Muscle layer of duodenum (tissue), 2 donors: ENCODE results near the gene C2orf49.
A peak's percentile ranks its signal among the peaks of the same experiment; 100 is the strongest.

ENCODE experiments used
- H3K27ac ChIP-seq: one replicate; pipeline ENCODE4 v1.7.0; 2013; ENCODE audit warnings: mild to moderate bottlenecking, low read length
- H3K27me3 ChIP-seq: one replicate; pipeline ENCODE4 v1.7.0; 2013; ENCODE audit warnings: low read depth, mild to moderate bottlenecking, control low read depth, low read length
- H3K36me3 ChIP-seq, 2 donors: one replicate each; pipeline ENCODE4 v1.7.0; 2013; ENCODE audit warnings: low read length in 2 of 2, control low read depth in 1 of 2, mild to moderate bottlenecking in 1 of 2; ENCODE audit not compliant: insufficient read depth in 2 of 2, control insufficient read depth in 1 of 2
- H3K4me1 ChIP-seq, 2 donors: one replicate each; pipeline ENCODE4 v1.7.0; 2013; ENCODE audit warnings: low read length in 2 of 2, mild to moderate bottlenecking in 2 of 2, control low read depth in 1 of 2, moderate library complexity in 1 of 2; ENCODE audit not compliant: insufficient read depth in 2 of 2, control insufficient read depth in 1 of 2
- H3K4me3 ChIP-seq, 2 donors: one replicate each; pipeline ENCODE4 v1.7.0; 2013; ENCODE audit warnings: low read length in 2 of 2, low read depth in 1 of 2, mild to moderate bottlenecking in 1 of 2
- H3K9me3 ChIP-seq, 2 donors: one replicate each; pipeline ENCODE4 v1.7.0; 2013; ENCODE audit warnings: low read length in 2 of 2, control low read depth in 1 of 2, mild to moderate bottlenecking in 1 of 2; ENCODE audit not compliant: control insufficient read depth in 1 of 2
- donor health status: healthy.

Gene C2orf49

GRCh38 chr2:105378276-105378840 is 41.0 kb downstream of the C2orf49 start:
- H3K27ac ChIP-seq = no peak overlapping the region
- H3K4me3 ChIP-seq = no peak overlapping the region
- H3K9me3 ChIP-seq = no peaks in the 10 kb centered on the region
- H3K27me3 ChIP-seq = no peaks in the 10 kb centered on the region
- peaks cover 7 to 23% of the 10 kb centered on the region in 2 donors for H3K4me1 ChIP-seq
- H3K36me3 ChIP-seq = peaks cover 5 to 8% of the 10 kb centered on the region in 2 donors

- H3K27me3 ChIP-seq = no peaks in the 10 kb centered on the region
- H3K4me1 ChIP-seq = peaks cover 3 to 20% of the 10 kb centered on the region in 2 donors
- H3K36me3 ChIP-seq = peaks cover 10 to 13% of the 10 kb centered on the region in 2 donors
- H3K27ac ChIP-seq = no peak overlapping the region
- H3K9me3 ChIP-seq = no peaks in the 10 kb centered on the region
- no peak overlapping the region for H3K4me3 ChIP-seq
Measured at GRCh38 chr2:105378921-105379383, 41.6 kb downstream of the C2orf49 start.

GRCh38 chr2:105379741-105380186 is 42.4 kb downstream of the C2orf49 start:
- peaks cover 12 to 20% of the 10 kb centered on the region in 2 donors for H3K36me3 ChIP-seq
- H3K27me3 ChIP-seq = no peaks in the 10 kb centered on the region
- no peak overlapping the region for H3K4me3 ChIP-seq
- H3K4me1 ChIP-seq = peaks cover 0 to 12% of the 10 kb centered on the region in 2 donors
- H3K9me3 ChIP-seq = no peaks in the 10 kb centered on the region
- peak overlapping the region; percentile 25 for H3K27ac ChIP-seq

GRCh38 chr2:105380432-105381100 is 43.2 kb downstream of the C2orf49 start:
- H3K27ac ChIP-seq = peak overlapping the region; percentile 25
- H3K36me3 ChIP-seq = peaks cover 20 to 26% of the 10 kb centered on the region in 2 donors
- H3K27me3 ChIP-seq = no peaks in the 10 kb centered on the region

GRCh38 chr2:105381101-105381668 is 43.8 kb downstream of the C2orf49 start:
- no peak overlapping the region for H3K4me3 ChIP-seq
- H3K27ac ChIP-seq = peak overlapping the region; percentile 25
- peaks cover 0 to 5% of the 10 kb centered on the region in 2 donors for H3K4me1 ChIP-seq
- H3K9me3 ChIP-seq = no peaks in the 10 kb centered on the region
- H3K27me3 ChIP-seq = no peaks in the 10 kb centered on the region
- peaks cover 22 to 32% of the 10 kb centered on the region in 2 donors for H3K36me3 ChIP-seq

More at GRCh38 chr2:105380432-105381100, 43.2 kb downstream of the C2orf49 start:
- Histone ChIP-seq H3K9me3 (no peaks in the 10 kb centered on the region), H3K4me3 (no peak overlapping the region), H3K4me1 (peaks cover 0 to 5% of the 10 kb centered on the region in 2 donors)

GRCh38 chr2:105382177-105382576 is 44.8 kb downstream of the C2orf49 start:
- Histone ChIP-seq H3K36me3 (peaks cover 23 to 34% of the 10 kb centered on the region in 2 donors), H3K4me1 (peaks cover 0 to 6% of the 10 kb centered on the region in 2 donors), H3K27ac (no peak overlapping the region), H3K27me3 (no peaks in the 10 kb centered on the region), H3K4me3 (no peak overlapping the region), H3K9me3 (no peaks in the 10 kb centered on the region)

- no peaks in the 10 kb centered on the region for H3K9me3 ChIP-seq
- H3K4me1 ChIP-seq = peaks cover 0 to 16% of the 10 kb centered on the region in 2 donors
- no peaks in the 10 kb centered on the region for H3K27me3 ChIP-seq
- peaks cover 23 to 34% of the 10 kb centered on the region in 2 donors for H3K36me3 ChIP-seq
- no peak overlapping the region for H3K4me3 ChIP-seq
- H3K27ac ChIP-seq = no peak overlapping the region
Measured at GRCh38 chr2:105383432-105384166, 46.3 kb downstream of the C2orf49 start.

GRCh38 chr2:105384216-105384615 is 46.9 kb downstream of the C2orf49 start:
- Histone ChIP-seq H3K4me1 (peaks cover 0 to 18% of the 10 kb centered on the region in 2 donors), H3K27ac (no peak overlapping the region), H3K27me3 (no peaks in the 10 kb centered on the region), H3K9me3 (no peaks in the 10 kb centered on the region), H3K4me3 (no peak overlapping the region), H3K36me3 (peaks cover 23 to 34% of the 10 kb centered on the region in 2 donors)

GRCh38 chr2:105384861-105385260 is 47.5 kb downstream of the C2orf49 start:
- Histone ChIP-seq H3K27ac (no peak overlapping the region), H3K4me3 (no peak overlapping the region)

GRCh38 chr2:105385731-105386540 is 48.6 kb downstream of the C2orf49 start:
- H3K27ac ChIP-seq = no peak overlapping the region
- H3K36me3 ChIP-seq = peaks cover 23 to 34% of the 10 kb centered on the region in 2 donors

More at GRCh38 chr2:105384861-105385260, 47.5 kb downstream of the C2orf49 start:
- H3K9me3 ChIP-seq = no peaks in the 10 kb centered on the region
- peaks cover 0 to 18% of the 10 kb centered on the region in 2 donors for H3K4me1 ChIP-seq
- no peaks in the 10 kb centered on the region for H3K27me3 ChIP-seq
- peaks cover 23 to 34% of the 10 kb centered on the region in 2 donors for H3K36me3 ChIP-seq

More at GRCh38 chr2:105385731-105386540, 48.6 kb downstream of the C2orf49 start:
- H3K27me3 ChIP-seq = no peaks in the 10 kb centered on the region
- no peak overlapping the region for H3K4me3 ChIP-seq
- H3K4me1 ChIP-seq = peaks cover 0 to 19% of the 10 kb centered on the region in 2 donors
- no peaks in the 10 kb centered on the region for H3K9me3 ChIP-seq
